Left hindlimb (tissue), 1 donor: ENCODE results near the gene ETFDH.
"Not testable (repeated sequence)": the region's sequence is repeated elsewhere in the genome, so short reads cannot be mapped to it uniquely, and the experiment has no call there.

ENCODE experiments used
- DNase-seq: peaks from one replicate; pipeline ENCODE4 v3.0.0-alpha.2; 2018

ETFDH gene

GRCh38 chr4:158681629-158682028 lies 9.5 kb downstream of the ETFDH start:
- no peak for DNase-seq

- DNase-seq = no peak
Measured at GRCh38 chr4:158682066-158682465, 10.0 kb downstream of the ETFDH start.

GRCh38 chr4:158688813-158689212 lies 16.7 kb downstream of the ETFDH start:
- no peak for DNase-seq

- no peak for DNase-seq
Measured at GRCh38 chr4:158704274-158704673, 32.2 kb downstream of the ETFDH start.

GRCh38 chr4:158710814-158711213 lies 38.7 kb downstream of the ETFDH start:
- no peak for DNase-seq

- not testable (repeated sequence) for DNase-seq
Measured at GRCh38 chr4:158712622-158713021, 40.5 kb downstream of the ETFDH start.

- DNase-seq = no peak
Measured at GRCh38 chr4:158714937-158715336, 42.8 kb downstream of the ETFDH start.

GRCh38 chr4:158715802-158716201 lies 43.7 kb downstream of the ETFDH start:
- no peak for DNase-seq

- DNase-seq = no peak
Measured at GRCh38 chr4:158721680-158722079, 49.6 kb downstream of the ETFDH start.

GRCh38 chr4:158722291-158722916 lies 50.3 kb downstream of the ETFDH start:
- no peak for DNase-seq

GRCh38 chr4:158722917-158723793 lies 51.1 kb downstream of the ETFDH start, which contains the start of gene PPID:
PPID (minus strand) TSS chr4:158723396; CDS start chr4:158723288, 108 bp downstream.
- DNase-seq = peak; percentile 90

GRCh38 chr4:158724637-158725036 lies 52.5 kb downstream of the ETFDH start:
- DNase-seq = no peak

GRCh38 chr4:158726633-158727032 lies 54.5 kb downstream of the ETFDH start:
- DNase-seq = no peak

GRCh38 chr4:158728236-158728635 lies 56.1 kb downstream of the ETFDH start:
- DNase-seq = no peak

- peak; percentile 47 for DNase-seq
Measured at GRCh38 chr4:158729716-158730559, 57.8 kb downstream of the ETFDH start.

GRCh38 chr4:158738866-158739265 lies 66.8 kb downstream of the ETFDH start:
- no peak for DNase-seq

- DNase-seq = no peak
Measured at GRCh38 chr4:158739600-158739999, 67.5 kb downstream of the ETFDH start.

- no peak for DNase-seq
Measured at GRCh38 chr4:158741326-158742021, 69.4 kb downstream of the ETFDH start.

GRCh38 chr4:158746537-158746936 lies 74.4 kb downstream of the ETFDH start:
- not testable (repeated sequence) for DNase-seq

- DNase-seq = no peak
Measured at GRCh38 chr4:158750379-158750778, 78.3 kb downstream of the ETFDH start.

GRCh38 chr4:158754385-158755180 lies 82.5 kb downstream of the ETFDH start:
- DNase-seq = no peak

GRCh38 chr4:158755819-158756218 lies 83.7 kb downstream of the ETFDH start:
- not testable (repeated sequence) for DNase-seq
